ENCODE results near the gene UGT8.

UGT8 gene

GRCh38 chr4:114684462-114684861 lies 85.9 kb downstream of the UGT8 start:
- TF ChIP-seq CTCF (IDR thresholded peaks at IDR 0.05) = no peak
- H3K27ac Mint-ChIP-seq = no peak overlapping the region
- no peak for DNase-seq
- no peak overlapping the region for H3K4me3 Mint-ChIP-seq
- no peaks in the 10 kb centered on the region for H3K27me3 Mint-ChIP-seq (ENCODE audit: low read depth, poor library complexity)
- H3K9me3 Mint-ChIP-seq = no peaks in the 10 kb centered on the region
- no peaks in the 10 kb centered on the region for H3K4me1 Mint-ChIP-seq
- no peaks in the 10 kb centered on the region for H3K36me3 Mint-ChIP-seq (ENCODE audit: low read depth)

GRCh38 chr4:114688059-114688458 lies 89.5 kb downstream of the UGT8 start:
- no peak for TF ChIP-seq CTCF (IDR thresholded peaks at IDR 0.05)
- no peaks in the 10 kb centered on the region for H3K4me1 Mint-ChIP-seq
- no peaks in the 10 kb centered on the region for H3K9me3 Mint-ChIP-seq
- H3K36me3 Mint-ChIP-seq (ENCODE audit: low read depth) = no peaks in the 10 kb centered on the region
- no peak for DNase-seq
- no peak overlapping the region for H3K4me3 Mint-ChIP-seq
- H3K27ac Mint-ChIP-seq = no peak overlapping the region
- H3K27me3 Mint-ChIP-seq (ENCODE audit: low read depth, poor library complexity) = no peaks in the 10 kb centered on the region

- Mint-ChIP-seq H3K9me3 (no peaks in the 10 kb centered on the region), H3K27me3 (ENCODE audit: low read depth, poor library complexity) (no peaks in the 10 kb centered on the region), H3K4me3 (no peak overlapping the region), H3K36me3 (ENCODE audit: low read depth) (no peaks in the 10 kb centered on the region), H3K4me1 (no peaks in the 10 kb centered on the region), H3K27ac (no peak overlapping the region)
- no peak for TF ChIP-seq CTCF (IDR thresholded peaks at IDR 0.05)
- DNase-seq = no peak
These were observed 92.0 kb downstream of the UGT8 start for GRCh38 chr4:114690571-114690970.

- no peak for TF ChIP-seq CTCF (IDR thresholded peaks at IDR 0.05)
- DNase-seq = no peak
- H3K4me1 Mint-ChIP-seq = no peaks in the 10 kb centered on the region
- no peaks in the 10 kb centered on the region for H3K9me3 Mint-ChIP-seq
- H3K27ac Mint-ChIP-seq = no peak overlapping the region
- no peaks in the 10 kb centered on the region for H3K27me3 Mint-ChIP-seq (ENCODE audit: low read depth, poor library complexity)
- H3K4me3 Mint-ChIP-seq = no peak overlapping the region
- H3K36me3 Mint-ChIP-seq (ENCODE audit: low read depth) = no peaks in the 10 kb centered on the region
These were observed 93.3 kb downstream of the UGT8 start for GRCh38 chr4:114691865-114692264.

GRCh38 chr4:114692958-114693357 lies 94.4 kb downstream of the UGT8 start:
- Mint-ChIP-seq H3K27me3 (ENCODE audit: low read depth, poor library complexity) (no peaks in the 10 kb centered on the region), H3K4me1 (peaks cover 5% of the 10 kb centered on the region), H3K27ac (no peak overlapping the region), H3K9me3 (no peaks in the 10 kb centered on the region), H3K36me3 (ENCODE audit: low read depth) (no peaks in the 10 kb centered on the region), H3K4me3 (no peak overlapping the region)
- no peak for DNase-seq
- no peak for TF ChIP-seq CTCF (IDR thresholded peaks at IDR 0.05)

- no peaks in the 10 kb centered on the region for H3K9me3 Mint-ChIP-seq
- H3K4me3 Mint-ChIP-seq = no peak overlapping the region
- DNase-seq = no peak
- peak; percentile 70 for TF ChIP-seq CTCF (IDR thresholded peaks at IDR 0.05)
- H3K27ac Mint-ChIP-seq = no peak overlapping the region
- H3K4me1 Mint-ChIP-seq = peaks cover 5% of the 10 kb centered on the region
- no peaks in the 10 kb centered on the region for H3K36me3 Mint-ChIP-seq (ENCODE audit: low read depth)
- H3K27me3 Mint-ChIP-seq (ENCODE audit: low read depth, poor library complexity) = no peaks in the 10 kb centered on the region
These were observed 96.2 kb downstream of the UGT8 start for GRCh38 chr4:114694770-114695169.

Data from nephron progenitor cell (in vitro differentiated cells).